Heart left ventricle (tissue), 13 donors: ENCODE results near the gene CHD5.

Source experiments
- CTCF ChIP-seq, 12 donors: fragments of 200-600 bp; sonication (generic) in 4 of 12; IDR thresholded peaks; one replicate each; pipeline versions ENCODE4 v1.5.0 to v1.8.0; 2018 to 2022; ENCODE audit warnings: antibody characterized with exemption in 12 of 12, mild to moderate bottlenecking in 5 of 12
- POLR2A ChIP-seq, 2 donors: fragments of 450-650 bp; IDR thresholded peaks; one replicate each; pipeline ENCODE4 v1.6.1; 2017; ENCODE audit warnings: antibody characterized with exemption in 2 of 2, mild to moderate bottlenecking in 2 of 2, moderate library complexity in 2 of 2
- donor health status: ischemic (EF 13 %, LVEDD 7.1; RV severe dilation, severe dysfunction).
- donor health status: DM: no; HTN: yes; CAD: no.
- donor health status: DM: no; HTN: no; CAD: no.
- donor health status: ischemic (EF 25% LVEDD 6.9; RV normal size, moderate dysfunction).
- donor health status: ischemic (EF 25% LVEDD 5.7; RV mildly dilated, moderate dysfunction).
- donor health status: ischemic (EF 35%, LVEDD 5.7; RV mildly dilated, moderate dysfunction).
- donor health status: nonischemic (EF 11% LVEDD 7.7; RV severe dilation, severe dysfunction).
- donor health status: DM: yes; HTN: yes; CAD: no.
- donor health status: PGD.
- donor health status: ischemic (EF 29% LVEDD 5.4; RV normal size, mild dysfunction).
- donor health status: nonischemic (EF 23%, LVEDD 6.1; RV moderate dilation, normal function).

- TF ChIP-seq CTCF (IDR thresholded peaks at IDR 0.05) (no peak), POLR2A (IDR thresholded peaks at IDR 0.05) (no peak)
Observed at GRCh38 chr1:6209661-6210580, 29.8 kb upstream of the CHD5 start.
